H1 (cell line): ENCODE data around the gene MFGE8. TPM values are rescaled to one million over a fixed set of nuclear protein-coding genes. Genes with fewer than 3 reads are reported as not detected.
A peak's percentile ranks its signal among the peaks of the same experiment; 100 is the strongest.

ENCODE experiments used
- CTCF ChIA-PET: fragments of 300-600 bp; sonication (Branson Sonifier 250); formaldehyde crosslinking; loops from one replicate; lab custom pipeline; 2021; ENCODE audit not compliant: partially characterized antibody; lab: Charles Lee
- POLR2A ChIA-PET: fragments of 300-600 bp; sonication (Branson Sonifier 250); formaldehyde crosslinking; loops from one replicate; lab custom pipeline; 2021; ENCODE audit warnings: inconsistent platforms; ENCODE audit not compliant: partially characterized antibody; lab: Charles Lee
- DNase-seq, 2 experiments: peaks; one replicate each; pipeline versions ENCODE4 v3.0.0 to v3.0.0-alpha.2; 2010 to 2022; ENCODE audit warnings: low spot score in 2 of 2, low read depth in 1 of 2, mixed read lengths in 1 of 2
- FAIRE-seq: peaks from 2 replicates; lab custom pipeline; 2011; peaks lifted over from hg19 to GRCh38; lab: Jason Lieb, UNC
- H2AFZ ChIP-seq: 2 replicates; pipeline ENCODE4 v1.8.1; 2012; ENCODE audit warnings: low read length, inconsistent platforms
- H2AK5ac ChIP-seq: 2 replicates; pipeline ENCODE4 v1.6.1; 2013; ENCODE audit warnings: low read depth, low read length
- H2BK120ac ChIP-seq: replicated peaks from 2 replicates; pipeline ENCODE3; 2013; ENCODE audit warnings: low read depth, low read length, inconsistent platforms
- H2BK12ac ChIP-seq: 2 replicates; pipeline ENCODE4 v1.6.1; 2013; ENCODE audit warnings: low read depth, low read length
- H2BK15ac ChIP-seq: 2 replicates; pipeline ENCODE4 v1.6.1; 2013; ENCODE audit warnings: low read length
- H2BK20ac ChIP-seq: 2 replicates; pipeline ENCODE4 v1.6.1; 2013; ENCODE audit warnings: low read length
- H2BK5ac ChIP-seq: 2 replicates; pipeline ENCODE4 v1.6.1; 2013; ENCODE audit warnings: low read depth, low read length
- H3K14ac ChIP-seq: 2 replicates; pipeline ENCODE4 v1.6.1; 2013; ENCODE audit warnings: inconsistent platforms; ENCODE audit not compliant: insufficient read length
- H3K18ac ChIP-seq: 2 replicates; pipeline ENCODE4 v1.6.1; 2013; ENCODE audit warnings: low read length; ENCODE audit errors: extremely low read depth
- H3K23ac ChIP-seq: 2 replicates; pipeline ENCODE4 v1.6.1; 2013; ENCODE audit warnings: inconsistent platforms; ENCODE audit not compliant: insufficient read length
- H3K23me2 ChIP-seq: 2 replicates; pipeline ENCODE4 v1.6.1; 2013; ENCODE audit warnings: low read depth, low read length
- H3K27ac ChIP-seq: 2 replicates; pipeline ENCODE4 v1.6.1; 2011; ENCODE audit warnings: low read depth, low read length, inconsistent platforms
- H3K27me3 ChIP-seq, 4 experiments: replicated peaks in 1 of 4; 1 replicate in 1 of 4; 2 replicates in 3 of 4; pipeline versions ENCODE4 v1.6.1 to v1.8.1; 2011 to 2013; ENCODE audit warnings: low read length in 3 of 4, mild to moderate bottlenecking in 3 of 4, inconsistent platforms in 2 of 4, mixed read lengths in 2 of 4, moderate library complexity in 1 of 4; ENCODE audit not compliant: control insufficient read depth in 3 of 4, insufficient read depth in 3 of 4; ENCODE audit errors: extremely low read depth in 1 of 4
- H3K36me3 ChIP-seq, 4 experiments: 2 replicates each; pipeline versions ENCODE4 v1.6.1 to v1.8.1; 2011 to 2013; ENCODE audit warnings: mild to moderate bottlenecking in 4 of 4, low read length in 3 of 4, moderate library complexity in 2 of 4, control low read depth in 1 of 4, inconsistent platforms in 1 of 4; ENCODE audit not compliant: insufficient read depth in 4 of 4, control insufficient read depth in 2 of 4
- H3K4ac ChIP-seq: replicated peaks from 2 replicates; pipeline ENCODE3; 2013; ENCODE audit warnings: low read length, low read depth, mixed read lengths, inconsistent platforms; ENCODE audit not compliant: insufficient read length
- H3K4me1 ChIP-seq, 4 experiments: replicated peaks in 1 of 4; 1 replicate in 1 of 4; 2 replicates in 3 of 4; pipeline versions ENCODE4 v1.6.1 to v1.8.1; 2011 to 2013; ENCODE audit warnings: low read length in 3 of 4, inconsistent platforms in 2 of 4, mixed read lengths in 1 of 4; ENCODE audit not compliant: insufficient read depth in 4 of 4, control insufficient read depth in 3 of 4
- H3K4me2 ChIP-seq, 2 experiments: 2 replicates each; pipeline versions ENCODE4 v1.6.1 to v1.8.1; 2011 to 2013; ENCODE audit warnings: low read depth in 2 of 2, low read length in 2 of 2, control low read depth in 1 of 2, inconsistent platforms in 1 of 2, mild to moderate bottlenecking in 1 of 2; ENCODE audit not compliant: insufficient read depth in 1 of 2
- H3K4me3 ChIP-seq, 4 experiments: fragments of 200-600, 300-600 bp in 1 of 4; sonication (generic), shearing (Covaris generic), sonication (Bioruptor Twin) in 1 of 4; 2 replicates each; pipeline versions ENCODE4 v1.5.1 to v1.8.1; 2011 to 2016; ENCODE audit warnings: low read length in 4 of 4, low read depth in 3 of 4, control low read depth in 2 of 4, inconsistent platforms in 2 of 4, mild to moderate bottlenecking in 2 of 4, mixed read lengths in 1 of 4, moderate library complexity in 1 of 4; ENCODE audit not compliant: insufficient read depth in 2 of 4; ENCODE audit errors: extremely low read depth in 1 of 4
- H3K56ac ChIP-seq: replicated peaks from 2 replicates; pipeline ENCODE3; 2013; ENCODE audit warnings: low read depth, mild to moderate bottlenecking, mixed read lengths, low read length, inconsistent platforms; ENCODE audit not compliant: insufficient read length
- H3K79me1 ChIP-seq: 2 replicates; pipeline ENCODE4 v1.6.1; 2013; ENCODE audit warnings: low read depth, low read length, control low read depth
- H3K79me2 ChIP-seq, 2 experiments: 2 replicates each; pipeline versions ENCODE4 v1.6.1 to v1.8.1; 2012 to 2013; ENCODE audit warnings: low read length in 2 of 2, mild to moderate bottlenecking in 2 of 2, inconsistent platforms in 1 of 2; ENCODE audit not compliant: insufficient read depth in 2 of 2, control insufficient read depth in 1 of 2
- H3K9ac ChIP-seq, 4 experiments: replicated peaks in 1 of 4; 1 replicate in 1 of 4; 2 replicates in 3 of 4; pipeline versions ENCODE4 v1.6.1 to v1.8.1; 2011 to 2013; ENCODE audit warnings: low read depth in 3 of 4, low read length in 3 of 4, control low read depth in 2 of 4, mild to moderate bottlenecking in 2 of 4, moderate library complexity in 2 of 4, inconsistent platforms in 1 of 4; ENCODE audit errors: extremely low read depth in 1 of 4
- H3K9me3 ChIP-seq, 2 experiments: 2 replicates each; pipeline versions ENCODE4 v1.6.1 to v1.8.1; 2012 to 2013; ENCODE audit warnings: mild to moderate bottlenecking in 2 of 2, moderate library complexity in 2 of 2, control low read depth in 1 of 2, inconsistent platforms in 1 of 2, low read depth in 1 of 2, low read length in 1 of 2, mixed read lengths in 1 of 2; ENCODE audit not compliant: insufficient read depth in 2 of 2
- H4K20me1 ChIP-seq, 2 experiments: replicated peaks in 1 of 2; 2 replicates each; pipeline versions ENCODE3 to v1.8.1; 2011 to 2013; ENCODE audit warnings: inconsistent platforms in 2 of 2, low read length in 2 of 2, mild to moderate bottlenecking in 1 of 2; ENCODE audit not compliant: insufficient read depth in 2 of 2, control insufficient read depth in 1 of 2
- H4K5ac ChIP-seq: 2 replicates; pipeline ENCODE4 v1.6.1; 2013; ENCODE audit warnings: low read length, low read depth, mixed read lengths, inconsistent platforms; ENCODE audit not compliant: insufficient read length
- H4K8ac ChIP-seq: 2 replicates; pipeline ENCODE4 v1.8.0; 2013; ENCODE audit warnings: mild to moderate bottlenecking, moderate library complexity, low read length, inconsistent platforms; ENCODE audit not compliant: insufficient read depth; ENCODE audit errors: extremely low read depth
- H4K91ac ChIP-seq: replicated peaks from 2 replicates; pipeline ENCODE3; 2013; ENCODE audit warnings: low read length, mixed read lengths, inconsistent platforms; ENCODE audit not compliant: insufficient read length
- POLR2A ChIP-seq, 2 experiments: IDR thresholded peaks; 1 replicate in 1 of 2; 2 replicates in 1 of 2; pipeline ENCODE4 v1.6.1; 2011; ENCODE audit warnings: low read depth in 2 of 2, low read length in 2 of 2, mild to moderate bottlenecking in 2 of 2; ENCODE audit errors: control extremely low read depth in 1 of 2
- WGBS, 2 experiments: shearing (Covaris generic) in 1 of 2; methylation state at CpG; one replicate each; pipeline versions ENCODE4 v1.1.6 to v1.1.7; 2013 to 2015; ENCODE audit warnings: low lambda C conversion rate in 2 of 2, mixed read lengths in 2 of 2, inconsistent platforms in 1 of 2, low coverage in 1 of 2, missing lambda C conversion rate in 1 of 2; ENCODE audit not compliant: insufficient replicate concordance in 2 of 2, insufficient coverage in 1 of 2, insufficient read length in 1 of 2; ENCODE audit errors: extremely low coverage in 1 of 2, missing lambda C conversion rate in 1 of 2; 5-methylcytosine and 5-hydroxymethylcytosine counted together
- polyA plus RNA-seq, 7 experiments: library from polyadenylated mRNA; depleted of rRNA in 3 of 7; stranded (reverse) in 5 of 7; unstranded in 2 of 7; fragments of >200 nt in 5 of 7; fragments of 200-250 nt in 2 of 7; gene quantifications; 1 replicate in 5 of 7; 2 replicates in 1 of 7; 4 replicates in 1 of 7; pipeline versions ENCODE4 v1.2.1 to v1.2.3, GENCODE V29; 2011 to 2013; ENCODE audit warnings: missing spikeins in 2 of 7, mixed read lengths in 2 of 7
- total RNA-seq: library from RNA; stranded (reverse); fragmentation: NEBNext Ultra II Directional; extraction: Animal tissue kit (Norgen Biotek cat#: 25700); gene quantifications from 2 replicates; pipeline ENCODE4 v1.2.1, GENCODE V29; 2021
- TF ChIP-seq, protein P1 (sequence below): IDR thresholded peaks from 2 replicates; pipeline ENCODE4 v1.6.1; 2011; ENCODE audit warnings: low read length, improper control_type of control experiment

Gene MFGE8
- total and polyA plus RNA-seq, 2 of the 8 experiments (the other 6 are each of a cell fraction or from before 2014, with no cell fraction given) = 1,237 to 2,117 TPM

DNA sequence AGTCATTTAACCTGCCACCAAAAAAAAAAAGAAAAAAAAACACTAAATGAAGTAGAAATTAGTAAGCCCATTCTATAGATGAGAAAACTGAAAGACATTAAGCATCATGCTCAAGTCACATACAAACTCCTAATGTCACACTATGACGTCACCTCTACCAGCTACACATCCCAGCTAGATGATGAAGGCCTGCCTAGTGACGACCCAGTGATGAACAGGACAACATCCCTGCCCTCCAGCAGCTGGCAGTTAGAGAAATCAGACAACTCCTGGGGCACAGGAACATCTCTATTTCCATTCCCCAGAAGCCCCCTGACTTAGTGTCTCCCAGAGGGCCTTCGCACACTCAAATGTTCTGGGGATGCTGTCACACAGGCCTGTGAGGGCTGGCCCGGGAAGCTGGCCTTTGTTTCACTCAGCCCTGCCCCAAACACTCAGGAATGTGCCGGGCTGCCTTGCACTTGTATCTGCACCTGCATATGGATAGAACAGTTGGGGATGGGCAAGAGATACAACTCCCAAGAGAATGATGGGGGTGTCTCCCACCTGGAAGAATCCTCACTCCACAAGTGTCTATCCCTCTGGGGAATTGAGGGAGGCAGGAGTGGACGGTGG lies 10.9 kb downstream of the MFGE8 start:
- H2BK5ac ChIP-seq = no peak overlapping the region
- H2BK15ac ChIP-seq = no peak overlapping the region
- H3K27ac ChIP-seq = no peak overlapping the region
- WGBS, 2 experiments = 89% methylated on average over 6 of the region's 6 CpGs; no CpG with 5 or more reads in 1 of the 2 experiments
- H3K27me3 ChIP-seq = no peaks in the 10 kb centered on the region
- no peak overlapping the region for H3K9ac ChIP-seq
- H2BK120ac ChIP-seq = no peak overlapping the region
- POLR2A ChIA-PET = interaction anchor here (1.0 to 27.2 kb wide), 14 partner anchors 7 to 138 kb away, joined by 3 to 607 read pairs (median 6); partner anchors contain the start of genes HAPLN3 and MFGE8
- no peak overlapping the region for H4K8ac ChIP-seq
- H2BK12ac ChIP-seq = no peak overlapping the region
- no peak overlapping the region for H3K14ac ChIP-seq
- no peaks in the 10 kb centered on the region; a peak in 1 of 4 replicates for H3K9me3 ChIP-seq
- H3K36me3 ChIP-seq = peaks cover 55 to 89% (median 76%) of the 10 kb centered on the region in 4 experiments
- no peak overlapping the region for H3K56ac ChIP-seq
- H3K23me2 ChIP-seq = peaks cover 5% of the 10 kb centered on the region; the same call in 1 of the 2 replicates
- CTCF ChIA-PET = interaction anchor here (0.6 to 7.8 kb wide), 12 partner anchors 10 to 268 kb away, joined by 3 to 94 read pairs (median 4); partner anchors contain the start of genes HAPLN3 and MFGE8
- H3K23ac ChIP-seq = no peak overlapping the region
- TF ChIP-seq, protein P1, sequence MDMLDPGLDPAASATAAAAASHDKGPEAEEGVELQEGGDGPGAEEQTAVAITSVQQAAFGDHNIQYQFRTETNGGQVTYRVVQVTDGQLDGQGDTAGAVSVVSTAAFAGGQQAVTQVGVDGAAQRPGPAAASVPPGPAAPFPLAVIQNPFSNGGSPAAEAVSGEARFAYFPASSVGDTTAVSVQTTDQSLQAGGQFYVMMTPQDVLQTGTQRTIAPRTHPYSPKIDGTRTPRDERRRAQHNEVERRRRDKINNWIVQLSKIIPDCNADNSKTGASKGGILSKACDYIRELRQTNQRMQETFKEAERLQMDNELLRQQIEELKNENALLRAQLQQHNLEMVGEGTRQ = no peak
- TF ChIP-seq POLR2A (IDR thresholded peaks at IDR 0.05; ENCODE audit: control extremely low read depth in 1 of 2, low read depth in 2 of 2, low read length in 2 of 2) = peak in 1 of 2 experiments; percentile 3; a peak in 1 of 3 replicates
- no peak overlapping the region for H3K4ac ChIP-seq
- H2AFZ ChIP-seq = no peak overlapping the region
- no peak overlapping the region for H4K5ac ChIP-seq
- H3K4me3 ChIP-seq = no peak overlapping the region
- H4K91ac ChIP-seq = no peak overlapping the region
- no peak overlapping the region for H2AK5ac ChIP-seq
- FAIRE-seq = no peak
- peaks cover 24 to 51% of the 10 kb centered on the region in 2 experiments for H4K20me1 ChIP-seq
- H3K79me1 ChIP-seq = peaks cover 16% of the 10 kb centered on the region
- no peak for DNase-seq
- peaks cover 0 to 40% of the 10 kb centered on the region in 2 experiments; a peak in 2 of 4 replicates for H3K79me2 ChIP-seq
- H3K4me1 ChIP-seq = peaks cover 0 to 33% (median 16%) of the 10 kb centered on the region in 4 experiments; a peak in 6 of 7 replicates
- H2BK20ac ChIP-seq = no peak overlapping the region
- H3K4me2 ChIP-seq = no peak overlapping the region
- no peak overlapping the region for H3K18ac ChIP-seq
